IPS-18c (cell line): Measurements from ENCODE around the gene AADAC.
"Not testable (repeated sequence)": the region's sequence is repeated elsewhere in the genome, so short reads cannot be mapped to it uniquely, and the experiment has no call there.

Experiments used
- H3K4me3 ChIP-seq: 2 replicates; pipeline ENCODE4 v1.7.0; 2013; ENCODE audit warnings: low read depth, mild to moderate bottlenecking, low read length, moderate library complexity; ENCODE audit not compliant: insufficient read depth
- H3K9me3 ChIP-seq: one replicate; pipeline ENCODE4 v1.6.1; 2013; ENCODE audit warnings: mild to moderate bottlenecking, low read length, moderate library complexity; ENCODE audit not compliant: control insufficient read depth, insufficient read depth

The AADAC gene

DNA sequence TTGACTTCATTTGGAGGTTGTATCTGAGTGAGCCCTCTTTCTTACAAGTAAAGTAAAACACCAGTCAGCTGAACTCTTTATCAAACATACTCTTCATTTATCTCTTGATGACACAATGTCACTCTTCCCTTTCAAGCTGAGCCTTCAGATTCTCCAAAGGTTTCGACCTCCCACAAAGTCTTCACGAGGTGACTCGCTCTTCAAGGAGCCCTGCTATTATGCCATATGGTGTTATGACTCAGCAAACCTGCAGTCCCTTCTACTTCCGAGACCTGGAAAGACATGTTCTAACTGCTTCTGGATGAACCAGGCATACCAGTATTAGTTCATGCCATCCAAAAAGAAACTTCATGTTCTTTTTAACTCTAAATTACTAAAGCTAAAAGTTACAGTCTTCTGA is 23.1 kb downstream of the AADAC start:
- H3K9me3 ChIP-seq = no peaks in the 10 kb centered on the region
- H3K4me3 ChIP-seq = no peak overlapping the region

- H3K4me3 ChIP-seq = no peak overlapping the region
These were observed 24.8 kb downstream of the AADAC start for GRCh38 chr3:151838574-151839312.

DNA sequence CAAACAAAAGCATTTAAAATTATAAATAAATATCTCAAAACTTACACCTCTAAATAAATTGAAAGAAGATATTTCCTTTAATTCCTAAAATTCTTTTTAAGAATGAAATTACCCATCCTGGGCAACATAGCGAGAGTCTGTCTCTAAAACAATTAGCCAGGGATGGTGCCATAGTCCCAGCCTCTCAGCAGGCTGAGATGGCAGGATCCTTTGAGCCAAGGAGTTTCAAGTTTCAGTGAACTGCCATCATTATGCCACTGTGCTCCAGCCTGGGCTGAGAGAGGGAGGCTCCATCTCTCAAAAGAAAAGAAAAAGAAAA is 25.4 kb downstream of the AADAC start:
- H3K9me3 ChIP-seq = no peaks in the 10 kb centered on the region
- H3K4me3 ChIP-seq = no peak overlapping the region

More at GRCh38 chr3:151838574-151839312, 24.8 kb downstream of the AADAC start:
- no peaks in the 10 kb centered on the region for H3K9me3 ChIP-seq

- Histone ChIP-seq H3K4me3 (no peak overlapping the region), H3K9me3 (no peaks in the 10 kb centered on the region)
These were observed 27.9 kb downstream of the AADAC start for GRCh38 chr3:151841801-151842200.

DNA sequence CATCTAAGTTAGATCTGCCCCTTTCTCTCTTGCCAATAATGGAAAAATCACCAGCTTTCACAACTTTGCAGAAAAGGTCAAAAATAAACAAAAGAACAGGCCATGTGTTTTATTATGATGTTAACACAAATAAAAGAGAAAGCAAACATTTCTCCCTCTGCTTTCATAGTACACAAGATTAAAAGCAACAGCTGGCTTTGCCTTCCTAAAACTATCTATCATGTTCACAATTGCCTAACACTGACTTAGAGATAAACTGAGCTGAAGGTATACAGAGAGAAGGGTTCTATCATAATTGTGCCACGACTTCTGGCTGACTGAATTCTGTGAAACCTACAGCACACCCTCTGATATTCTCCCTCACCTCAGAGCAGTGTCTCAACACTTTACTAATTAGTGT is 29.4 kb downstream of the AADAC start:
- Histone ChIP-seq H3K4me3 (no peak overlapping the region), H3K9me3 (no peaks in the 10 kb centered on the region)

DNA sequence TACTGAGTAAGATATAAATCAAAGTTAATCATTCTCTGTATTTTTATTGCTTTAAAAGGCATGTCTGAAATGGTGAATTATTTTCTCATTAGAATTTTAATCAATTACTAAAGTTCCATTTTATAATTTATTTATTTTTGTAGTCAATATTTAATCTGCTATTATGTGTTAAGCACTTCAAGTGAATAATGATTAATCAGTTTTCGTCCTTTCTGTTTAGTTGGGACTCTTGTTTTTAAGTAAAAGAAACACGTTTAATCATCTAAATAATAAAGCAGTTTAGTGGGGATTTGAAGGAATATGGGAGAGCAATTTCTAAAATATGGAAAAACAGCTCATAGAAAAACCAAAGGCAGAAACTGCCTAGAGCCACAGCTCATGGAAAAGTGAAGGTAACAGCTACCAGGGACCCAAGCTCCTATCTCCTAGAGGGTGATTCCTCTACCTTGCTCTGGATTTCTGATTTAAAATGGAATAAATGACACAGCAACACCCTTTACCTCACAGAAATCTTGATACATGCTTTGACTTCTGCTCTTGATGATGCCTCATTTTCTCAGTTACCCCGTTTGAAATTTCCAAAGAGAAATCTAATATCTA is 31.5 kb downstream of the AADAC start:
- no peak overlapping the region for H3K4me3 ChIP-seq
- no peaks in the 10 kb centered on the region for H3K9me3 ChIP-seq

DNA sequence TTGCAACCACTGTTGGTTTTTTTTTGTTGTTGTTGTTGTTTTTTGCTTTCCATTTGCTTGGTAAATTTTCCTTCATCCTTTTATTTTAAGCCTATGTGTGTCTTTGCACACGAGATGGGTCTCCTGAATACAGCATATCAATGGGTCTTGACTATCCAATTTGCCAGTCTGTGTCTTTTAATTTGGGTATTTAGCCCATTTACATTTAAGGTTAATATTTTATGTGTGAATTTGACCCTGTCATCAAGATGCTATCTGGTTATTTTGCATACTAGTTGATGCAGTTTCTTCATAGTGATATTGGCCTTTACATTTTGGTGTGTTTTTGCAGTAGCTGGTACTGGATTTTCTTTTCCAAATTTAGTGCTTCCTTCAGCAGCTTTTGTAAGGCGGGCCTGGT is 36.1 kb downstream of the AADAC start:
- not testable (repeated sequence) for H3K9me3 ChIP-seq, H3K4me3 ChIP-seq

- no peak overlapping the region for H3K4me3 ChIP-seq
- peaks cover 4% of the 10 kb centered on the region for H3K9me3 ChIP-seq
These were observed 38.3 kb downstream of the AADAC start for GRCh38 chr3:151852074-151852811.

- Histone ChIP-seq H3K4me3 (no peak overlapping the region), H3K9me3 (peaks cover 4% of the 10 kb centered on the region)
These were observed 42.2 kb downstream of the AADAC start for GRCh38 chr3:151856118-151856517.

GRCh38 chr3:151856641-151857040 is 42.7 kb downstream of the AADAC start:
- H3K9me3 ChIP-seq = peaks cover 4% of the 10 kb centered on the region

GRCh38 chr3:151859233-151859673 is 45.3 kb downstream of the AADAC start:
- Histone ChIP-seq H3K4me3 (no peak overlapping the region), H3K9me3 (no peaks in the 10 kb centered on the region)

More at GRCh38 chr3:151856641-151857040, 42.7 kb downstream of the AADAC start:
- H3K4me3 ChIP-seq = no peak overlapping the region

GRCh38 chr3:151859905-151860304 is 46.0 kb downstream of the AADAC start:
- Histone ChIP-seq H3K9me3 (no peaks in the 10 kb centered on the region), H3K4me3 (no peak overlapping the region)

DNA sequence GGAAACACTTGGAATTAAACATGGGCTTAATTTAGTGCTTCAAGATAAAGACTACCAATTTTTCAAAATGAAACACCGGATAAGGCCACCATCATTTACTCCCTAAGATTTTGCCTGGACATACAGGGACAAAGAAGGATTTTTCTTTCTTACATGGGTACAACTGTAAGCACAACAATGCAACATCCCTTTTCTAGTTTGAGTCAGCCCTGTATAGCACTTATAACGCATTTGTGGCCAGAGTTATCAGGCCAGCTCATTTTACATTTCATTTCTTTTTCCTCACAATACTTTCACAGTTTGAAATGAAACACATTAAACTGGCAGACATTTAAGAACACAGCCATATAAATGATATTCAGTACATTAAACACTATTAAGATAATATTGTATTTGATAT is 49.7 kb downstream of the AADAC start:
- Histone ChIP-seq H3K9me3 (no peaks in the 10 kb centered on the region), H3K4me3 (no peak overlapping the region)

- no peak overlapping the region for H3K4me3 ChIP-seq
- H3K9me3 ChIP-seq = no peaks in the 10 kb centered on the region
These were observed 50.6 kb downstream of the AADAC start for GRCh38 chr3:151864423-151865101.

GRCh38 chr3:151866711-151867410 is 52.9 kb downstream of the AADAC start:
- Histone ChIP-seq H3K9me3 (no peaks in the 10 kb centered on the region), H3K4me3 (no peak overlapping the region)

GRCh38 chr3:151867666-151868065 is 53.8 kb downstream of the AADAC start:
- Histone ChIP-seq H3K4me3 (no peak overlapping the region), H3K9me3 (no peaks in the 10 kb centered on the region)

DNA sequence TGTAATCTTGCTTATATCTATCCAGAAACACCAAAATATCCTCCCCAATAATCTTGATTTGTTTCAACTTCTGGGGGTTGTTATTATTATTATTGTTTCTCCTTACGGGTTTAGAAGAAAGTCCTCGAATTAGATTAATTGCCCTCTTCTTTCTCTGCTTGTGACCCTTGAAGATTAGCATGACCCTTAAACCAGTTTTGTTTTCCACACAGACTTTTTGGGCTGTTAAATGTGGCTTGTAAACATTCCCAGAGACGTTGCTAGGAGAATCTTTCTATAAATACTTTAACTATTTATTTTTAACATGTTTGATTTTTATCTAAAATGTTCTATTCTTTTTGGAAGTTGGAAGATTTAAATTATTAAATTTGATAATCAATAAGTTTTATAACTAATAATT is 55.3 kb downstream of the AADAC start:
- H3K9me3 ChIP-seq = no peaks in the 10 kb centered on the region
- no peak overlapping the region for H3K4me3 ChIP-seq
